PFSK-1 (cell line): ENCODE measurements around the gene IDI1.

ENCODE experiments used
- FOXP2 ChIP-seq: optimal IDR thresholded peaks from 2 replicates; pipeline ENCODE3; 2011; ENCODE audit warnings: borderline replicate concordance, control low read depth, inconsistent platforms; ENCODE audit not compliant: insufficient read depth; ENCODE audit errors: extremely low read length, extremely low read depth
- POLR2AphosphoS5 ChIP-seq: IDR thresholded peaks from 2 replicates; pipeline ENCODE4 v1.6.1; 2012; ENCODE audit warnings: low read depth, mild to moderate bottlenecking, control low read depth, low read length, moderate library complexity
- REST ChIP-seq, 2 experiments: IDR thresholded peaks; 2 replicates each; pipeline versions ENCODE4 v1.6.1 to v1.8.0; 2011 to 2012; ENCODE audit warnings: low read depth in 2 of 2, low read length in 2 of 2, control low read depth in 1 of 2, inconsistent platforms in 1 of 2, mild to moderate bottlenecking in 1 of 2, moderate library complexity in 1 of 2; ENCODE audit not compliant: insufficient read depth in 1 of 2
- SIN3A ChIP-seq: IDR thresholded peaks from 2 replicates; pipeline ENCODE4 v1.6.1; 2012; ENCODE audit warnings: mild to moderate bottlenecking, low read length, moderate library complexity, borderline replicate concordance; ENCODE audit not compliant: insufficient read depth

DNA sequence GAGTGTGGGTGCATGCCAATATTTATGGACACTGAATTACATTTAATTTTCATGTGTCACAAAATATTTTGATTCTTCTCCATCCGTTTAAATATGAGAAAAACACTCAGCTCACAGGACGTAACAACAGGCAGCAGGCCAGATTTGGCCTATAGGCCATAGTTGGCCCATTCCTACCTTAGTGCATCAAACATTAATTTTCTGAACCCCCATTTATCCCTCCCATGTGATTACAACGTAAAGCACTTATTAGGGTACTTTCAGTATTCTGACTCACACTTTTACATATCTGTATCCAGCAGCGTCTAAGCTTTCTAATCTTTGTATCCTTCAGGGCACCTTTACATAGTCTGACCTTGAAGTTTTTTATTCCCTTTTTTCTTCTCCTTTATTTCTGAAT is 4.0 kb downstream of the IDI1 start:
- TF ChIP-seq POLR2AphosphoS5 (no peak), REST (IDR thresholded peaks at IDR 0.05; ENCODE audit: insufficient read depth in 1 of 2, low read depth in 2 of 2, low read length in 2 of 2) (no peak), SIN3A (no peak), FOXP2 (no peak)
